Progenitor cell of endocrine pancreas (in vitro differentiated cells): ENCODE results near the gene FBXO3. TPM values are rescaled to one million over a fixed set of nuclear protein-coding genes. Genes with fewer than 3 reads are reported as not detected.

ENCODE experiments used
- DNase-seq: peaks from one replicate; pipeline ENCODE4 v3.0.0; 2021; ENCODE audit warnings: low spot score; ENCODE audit not compliant: unreplicated experiment
- H3K27ac Mint-ChIP-seq: 2 replicates; pipeline ENCODE4 v1.8.0; 2021; ENCODE audit warnings: mild to moderate bottlenecking, moderate library complexity, mixed read lengths
- H3K27me3 Mint-ChIP-seq: 2 replicates; pipeline ENCODE4 v1.8.0; 2021; ENCODE audit warnings: mixed read lengths
- H3K36me3 Mint-ChIP-seq: 2 replicates; pipeline ENCODE4 v1.8.0; 2022; ENCODE audit warnings: mixed read lengths; ENCODE audit not compliant: insufficient read depth
- H3K4me1 Mint-ChIP-seq: 2 replicates; pipeline ENCODE4 v1.8.0; 2021; ENCODE audit warnings: low read depth, mixed read lengths
- H3K4me3 Mint-ChIP-seq: 2 replicates; pipeline ENCODE4 v1.8.0; 2021; ENCODE audit warnings: low read depth, mild to moderate bottlenecking, moderate library complexity, mixed read lengths
- H3K9me3 Mint-ChIP-seq: 2 replicates; pipeline ENCODE4 v1.8.0; 2021; ENCODE audit warnings: low read depth, mixed read lengths
- total RNA-seq: library from RNA; stranded (reverse); gene quantifications from 2 replicates; pipeline ENCODE4 v1.2.1, GENCODE V29; 2021
- TF ChIP-seq, protein P1 (sequence below): fragments of 200-600 bp; sonication (generic); IDR thresholded peaks from one replicate; pipeline ENCODE4 v1.5.0; 2021; ENCODE audit warnings: antibody characterized with exemption, mild to moderate bottlenecking; ENCODE audit not compliant: unreplicated experiment

The FBXO3 gene
- total RNA-seq, 1 donor from 2014 or later, result 37.2 TPM

DNA sequence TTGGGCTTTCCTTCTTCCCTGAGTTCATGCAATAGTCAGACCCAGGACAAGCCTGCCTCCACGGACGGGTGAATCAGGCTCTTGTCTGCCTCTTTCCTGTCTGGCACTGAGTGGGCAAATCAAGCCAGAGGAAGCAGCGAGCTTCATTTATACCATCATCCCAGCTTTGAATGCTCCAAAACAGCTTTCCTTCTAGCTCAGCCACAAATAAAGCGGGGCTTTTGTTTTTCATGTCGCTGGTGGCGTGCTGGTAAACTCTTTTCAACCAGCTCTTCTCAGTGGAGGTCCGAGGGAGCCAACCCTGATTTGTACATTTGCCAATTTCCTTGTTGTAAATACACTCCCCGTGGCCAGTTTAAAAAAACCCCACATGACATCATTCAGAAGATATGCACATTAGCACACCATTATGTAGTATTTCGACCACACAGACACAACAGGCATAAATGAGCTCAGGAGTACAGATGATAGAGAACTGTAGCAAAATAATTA is 82.3 kb downstream of the FBXO3 start:
- no peaks in the 10 kb centered on the region for H3K36me3 Mint-ChIP-seq
- H3K9me3 Mint-ChIP-seq, result no peaks in the 10 kb centered on the region
- H3K4me1 Mint-ChIP-seq, result peaks cover 70% of the 10 kb centered on the region
- H3K4me3 Mint-ChIP-seq, result no peak overlapping the region
- H3K27ac Mint-ChIP-seq, result peak overlapping the region; percentile 95
- TF ChIP-seq, protein P1, sequence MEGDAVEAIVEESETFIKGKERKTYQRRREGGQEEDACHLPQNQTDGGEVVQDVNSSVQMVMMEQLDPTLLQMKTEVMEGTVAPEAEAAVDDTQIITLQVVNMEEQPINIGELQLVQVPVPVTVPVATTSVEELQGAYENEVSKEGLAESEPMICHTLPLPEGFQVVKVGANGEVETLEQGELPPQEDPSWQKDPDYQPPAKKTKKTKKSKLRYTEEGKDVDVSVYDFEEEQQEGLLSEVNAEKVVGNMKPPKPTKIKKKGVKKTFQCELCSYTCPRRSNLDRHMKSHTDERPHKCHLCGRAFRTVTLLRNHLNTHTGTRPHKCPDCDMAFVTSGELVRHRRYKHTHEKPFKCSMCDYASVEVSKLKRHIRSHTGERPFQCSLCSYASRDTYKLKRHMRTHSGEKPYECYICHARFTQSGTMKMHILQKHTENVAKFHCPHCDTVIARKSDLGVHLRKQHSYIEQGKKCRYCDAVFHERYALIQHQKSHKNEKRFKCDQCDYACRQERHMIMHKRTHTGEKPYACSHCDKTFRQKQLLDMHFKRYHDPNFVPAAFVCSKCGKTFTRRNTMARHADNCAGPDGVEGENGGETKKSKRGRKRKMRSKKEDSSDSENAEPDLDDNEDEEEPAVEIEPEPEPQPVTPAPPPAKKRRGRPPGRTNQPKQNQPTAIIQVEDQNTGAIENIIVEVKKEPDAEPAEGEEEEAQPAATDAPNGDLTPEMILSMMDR, result no peak
- no peaks in the 10 kb centered on the region for H3K27me3 Mint-ChIP-seq
- no peak for DNase-seq

DNA sequence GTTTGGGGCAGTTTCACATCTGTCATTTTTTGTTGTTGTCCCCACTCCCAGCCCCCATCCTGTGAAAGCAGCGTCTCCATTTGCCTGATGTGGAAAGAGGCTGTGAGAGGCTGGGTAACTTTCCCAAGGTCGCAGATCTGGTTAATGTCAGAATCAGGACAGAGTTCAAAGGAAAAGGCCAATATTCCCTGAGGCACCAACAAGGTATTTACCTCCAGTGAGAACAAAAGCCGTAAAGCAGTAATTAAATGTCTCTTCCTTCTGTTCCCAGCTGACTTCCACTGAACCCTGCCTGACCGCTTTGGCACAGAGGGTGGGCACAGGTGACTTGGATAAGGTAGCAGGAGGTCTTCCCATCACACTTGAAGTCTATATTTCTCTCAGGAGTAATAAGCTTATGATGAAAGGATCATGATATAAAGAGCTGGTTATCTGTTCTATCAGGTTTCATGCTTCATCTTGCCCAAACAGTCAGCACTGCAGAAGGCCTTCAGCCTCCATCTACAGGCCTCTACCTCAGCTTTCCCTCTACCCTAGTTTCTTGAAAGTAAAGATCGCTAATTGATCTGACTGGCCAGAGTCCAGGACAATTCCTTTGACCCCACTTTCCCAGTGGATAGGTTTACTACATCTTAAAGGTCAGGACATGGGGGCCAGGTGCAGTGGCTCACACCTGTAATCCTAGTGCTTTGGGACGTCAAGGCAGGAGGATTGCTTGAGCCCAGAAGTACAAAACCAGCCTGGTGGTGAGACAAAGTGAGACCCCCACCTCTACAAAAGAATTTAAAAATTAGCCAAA is 83.1 kb downstream of the FBXO3 start:
- Mint-ChIP-seq H3K9me3 (no peaks in the 10 kb centered on the region), H3K36me3 (no peaks in the 10 kb centered on the region), H3K27ac (peak overlapping the region; percentile 95), H3K27me3 (no peaks in the 10 kb centered on the region), H3K4me1 (peaks cover 63% of the 10 kb centered on the region), H3K4me3 (no peak overlapping the region)
- TF ChIP-seq, protein P1, result no peak
- no peak for DNase-seq

Other genes starting within 250 kb of the FBXO3 start
- 0.69 and 1.1 TPM in 2 replicates for gene C11orf91, start 73.7 kb downstream of the FBXO3 start, total RNA-seq
- gene CD59, start 38.1 kb downstream of the FBXO3 start, total RNA-seq, result 214 and 218 TPM in 2 replicates
- 0.36 and 0.55 TPM in 2 replicates for gene LMO2, start 117.6 kb upstream of the FBXO3 start, total RNA-seq